Astrocyte (in vitro differentiated cells and primary cell): ENCODE results near the gene DNPH1.

Source experiments
- EZH2 ChIP-seq: IDR thresholded peaks from 2 replicates; pipeline ENCODE4 v1.6.1; 2012; ENCODE audit warnings: mild to moderate bottlenecking, low read length, inconsistent platforms; ENCODE audit not compliant: insufficient read depth
- TF ChIP-seq, protein P1 (sequence below): IDR thresholded peaks from 2 replicates; pipeline ENCODE4 v1.5.1; 2011; ENCODE audit warnings: low read depth, mild to moderate bottlenecking, inconsistent platforms, low read length, moderate library complexity; ENCODE audit not compliant: insufficient read depth

- no peak for TF ChIP-seq EZH2
- TF ChIP-seq, protein P1, sequence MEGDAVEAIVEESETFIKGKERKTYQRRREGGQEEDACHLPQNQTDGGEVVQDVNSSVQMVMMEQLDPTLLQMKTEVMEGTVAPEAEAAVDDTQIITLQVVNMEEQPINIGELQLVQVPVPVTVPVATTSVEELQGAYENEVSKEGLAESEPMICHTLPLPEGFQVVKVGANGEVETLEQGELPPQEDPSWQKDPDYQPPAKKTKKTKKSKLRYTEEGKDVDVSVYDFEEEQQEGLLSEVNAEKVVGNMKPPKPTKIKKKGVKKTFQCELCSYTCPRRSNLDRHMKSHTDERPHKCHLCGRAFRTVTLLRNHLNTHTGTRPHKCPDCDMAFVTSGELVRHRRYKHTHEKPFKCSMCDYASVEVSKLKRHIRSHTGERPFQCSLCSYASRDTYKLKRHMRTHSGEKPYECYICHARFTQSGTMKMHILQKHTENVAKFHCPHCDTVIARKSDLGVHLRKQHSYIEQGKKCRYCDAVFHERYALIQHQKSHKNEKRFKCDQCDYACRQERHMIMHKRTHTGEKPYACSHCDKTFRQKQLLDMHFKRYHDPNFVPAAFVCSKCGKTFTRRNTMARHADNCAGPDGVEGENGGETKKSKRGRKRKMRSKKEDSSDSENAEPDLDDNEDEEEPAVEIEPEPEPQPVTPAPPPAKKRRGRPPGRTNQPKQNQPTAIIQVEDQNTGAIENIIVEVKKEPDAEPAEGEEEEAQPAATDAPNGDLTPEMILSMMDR: no peak
Measured at GRCh38 chr6:43248101-43248500, 18.8 kb upstream of the DNPH1 start.
